GM23338 (cell line): Measurements from ENCODE around the gene PTPRA. TPM values are rescaled to one million over a fixed set of nuclear protein-coding genes. Genes with fewer than 3 reads are reported as not detected.

Experiments
- ATAC-seq: fragments of 200-7000 bp; cut with Tn5 transposase; 3 replicates; pipeline ENCODE4 v1.9.1; 2020
- DNase-seq: peaks from one replicate; pipeline ENCODE4 v3.0.0-alpha.2; 2015; ENCODE audit warnings: low spot score
- H2AFZ ChIP-seq: fragments of 200-600 bp; sonication (generic); 2 replicates; pipeline ENCODE4 v1.8.0; 2016; ENCODE audit warnings: antibody characterized with exemption, mild to moderate bottlenecking, moderate library complexity
- H3F3A ChIP-seq: fragments of 200-600 bp; sonication (generic); replicated peaks from 2 replicates; pipeline ENCODE4 v1.8.0; 2017; ENCODE audit warnings: antibody characterized with exemption, mixed run types, low read depth
- H3K27ac ChIP-seq: fragments of 200-600 bp; sonication (generic); 2 replicates; pipeline ENCODE4 v1.6.1; 2016; ENCODE audit warnings: low read depth
- H3K27me3 ChIP-seq: fragments of 200-600 bp; sonication (generic); 2 replicates; pipeline ENCODE4 v1.8.0; 2016; ENCODE audit warnings: mild to moderate bottlenecking, mixed run types, moderate library complexity; ENCODE audit not compliant: insufficient read depth
- H3K36me3 ChIP-seq: fragments of 200-600 bp; sonication (generic); 2 replicates; pipeline ENCODE4 v1.8.0; 2016; ENCODE audit warnings: mild to moderate bottlenecking; ENCODE audit not compliant: insufficient read depth
- H3K4me1 ChIP-seq: fragments of 200-600 bp; sonication (generic); 2 replicates; pipeline ENCODE4 v1.8.0; 2016; ENCODE audit warnings: mild to moderate bottlenecking, moderate library complexity; ENCODE audit not compliant: insufficient read depth
- H3K4me2 ChIP-seq: fragments of 200-600 bp; sonication (generic); 2 replicates; pipeline ENCODE4 v1.7.1; 2017; ENCODE audit warnings: mixed run types
- H3K4me3 ChIP-seq: fragments of 200-600 bp; sonication (generic); 2 replicates; pipeline ENCODE4 v1.6.1; 2016; ENCODE audit warnings: mixed run types
- H3K79me2 ChIP-seq: fragments of 200-600 bp; sonication (generic); replicated peaks from 2 replicates; pipeline ENCODE4 v1.8.0; 2017; ENCODE audit warnings: mild to moderate bottlenecking; ENCODE audit not compliant: insufficient read depth
- H3K9me2 ChIP-seq: fragments of 200-600 bp; sonication (generic); 2 replicates; pipeline ENCODE4 v1.8.0; 2017; ENCODE audit not compliant: insufficient read depth
- H4K20me1 ChIP-seq: fragments of 200-600 bp; sonication (generic); replicated peaks from 2 replicates; pipeline ENCODE4 v1.8.0; 2017; ENCODE audit warnings: mild to moderate bottlenecking; ENCODE audit not compliant: insufficient read depth
- H3K27ac Mint-ChIP-seq: 2 replicates; pipeline ENCODE4 v1.8.0; 2020; ENCODE audit warnings: inconsistent platforms, mild to moderate bottlenecking, moderate library complexity, mixed read lengths
- H3K27me3 Mint-ChIP-seq: 3 replicates; pipeline ENCODE4 v1.8.0; 2022; ENCODE audit warnings: low read depth, mild to moderate bottlenecking, moderate library complexity, mixed read lengths, inconsistent platforms; ENCODE audit not compliant: insufficient read depth, poor library complexity
- H3K36me3 Mint-ChIP-seq: 3 replicates; pipeline ENCODE4 v1.8.0; 2021; ENCODE audit warnings: low read depth, mild to moderate bottlenecking, inconsistent platforms, moderate library complexity, mixed read lengths
- H3K4me1 Mint-ChIP-seq: 3 replicates; pipeline ENCODE4 v1.8.0; 2020; ENCODE audit warnings: mild to moderate bottlenecking, inconsistent platforms, mixed read lengths
- H3K4me3 Mint-ChIP-seq: 3 replicates; pipeline ENCODE4 v1.8.0; 2021; ENCODE audit warnings: moderate library complexity, mild to moderate bottlenecking, inconsistent platforms, mixed read lengths
- H3K9me3 Mint-ChIP-seq: 3 replicates; pipeline ENCODE4 v1.8.0; 2020; ENCODE audit warnings: moderate library complexity, mild to moderate bottlenecking, inconsistent platforms, mixed read lengths
- ETS1 ChIP-seq: IDR thresholded peaks from 2 replicates; pipeline ENCODE4 v1.6.1; 2016; ENCODE audit warnings: antibody characterized with exemption
- EZH2phosphoT487 ChIP-seq: fragments of 200-600 bp; sonication (generic); IDR thresholded peaks from one replicate; pipeline ENCODE4 v1.8.1; 2018; ENCODE audit warnings: antibody characterized with exemption; ENCODE audit not compliant: unreplicated experiment
- JUNB ChIP-seq: IDR thresholded peaks from one replicate; pipeline ENCODE4 v1.6.1; 2016; ENCODE audit warnings: antibody characterized with exemption; ENCODE audit not compliant: unreplicated experiment
- POLR2AphosphoS5 ChIP-seq: IDR thresholded peaks from 2 replicates; pipeline ENCODE4 v1.6.1; 2016; ENCODE audit warnings: antibody characterized with exemption, low read depth
- ZNF114 ChIP-seq: fragments of 250-450 bp; sonication (Bioruptor Pico); IDR thresholded peaks from 2 replicates; pipeline ENCODE4 v1.5.0; 2020; ENCODE audit warnings: mild to moderate bottlenecking, moderate library complexity
- polyA plus RNA-seq: library from polyadenylated mRNA; unstranded; fragments of >200 nt; fragmentation: Nextera tagmentation; extraction: Ambion mirVana; gene quantifications from 2 replicates; pipeline ENCODE4 v1.2.1, GENCODE V29; 2016
- total RNA-seq: library from RNA; depleted of rRNA; stranded (reverse); fragments of >200 nt; shearing (Covaris generic); gene quantifications from 2 replicates; pipeline ENCODE4 v1.2.3, GENCODE V29; 2014
- TF ChIP-seq, protein P1 (sequence below): fragments of 250-450 bp; sonication (Bioruptor Pico); IDR thresholded peaks from 2 replicates; pipeline ENCODE4 v1.5.0; 2020; ENCODE audit warnings: mild to moderate bottlenecking, moderate library complexity
- TF ChIP-seq, protein P2 (sequence below), 2 experiments: fragments of 200-600 bp in 1 of 2; sonication (generic) in 1 of 2; conservative IDR thresholded peaks; 2 replicates each; pipeline versions ENCODE4 v1.5.1 to v1.6.1; 2016 to 2017; ENCODE audit warnings: antibody characterized with exemption in 2 of 2, low read depth in 2 of 2, mild to moderate bottlenecking in 2 of 2, moderate library complexity in 1 of 2

The PTPRA gene
- total and polyA plus RNA-seq, 2 experiments from 2014 or later: 37.8 to 39.3 TPM

DNA sequence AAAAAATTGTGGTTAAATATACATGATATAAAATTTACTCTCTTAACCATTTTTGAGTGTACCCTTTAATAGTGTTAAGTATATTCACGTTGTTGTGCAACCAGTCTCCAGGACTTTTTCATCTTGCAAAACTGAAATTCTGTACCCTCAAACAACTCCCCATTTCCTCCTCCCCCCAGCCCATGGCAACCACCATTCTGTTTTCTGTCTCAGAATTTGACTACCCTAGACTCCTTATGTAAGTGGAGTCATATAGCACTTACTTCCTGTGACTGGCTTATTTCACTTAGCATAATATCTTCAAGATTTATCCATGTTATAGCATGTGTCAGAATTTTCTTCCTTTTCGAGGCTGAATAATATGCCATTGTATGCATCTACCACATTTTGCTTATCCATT, 27.7 kb upstream of the PTPRA start:
- no peak for TF ChIP-seq ETS1
- no peak for TF ChIP-seq JUNB
- no peak for TF ChIP-seq POLR2AphosphoS5
- Histone ChIP-seq H3F3A (no peaks in the 10 kb centered on the region), H3K27me3 (peaks cover 8% of the 10 kb centered on the region; the same call in 1 of the 2 replicates), H3K27ac (no peak overlapping the region), H3K79me2 (no peaks in the 10 kb centered on the region), H3K36me3 (no peaks in the 10 kb centered on the region), H3K4me1 (no peaks in the 10 kb centered on the region), H2AFZ (no peak overlapping the region), H3K9me2 (no peaks in the 10 kb centered on the region), H4K20me1 (0 out of 2 replicates have a peak, but pooled peaks cover 3% of the 10 kb centered on the region), H3K4me3 (no peak overlapping the region), H3K4me2 (no peak overlapping the region)
- H3K36me3 Mint-ChIP-seq: no peaks in the 10 kb centered on the region
- H3K27ac Mint-ChIP-seq: no peak overlapping the region
- no peak overlapping the region for H3K4me3 Mint-ChIP-seq
- H3K4me1 Mint-ChIP-seq: peaks cover 3% of the 10 kb centered on the region; the same call in 1 of the 3 replicates
- H3K27me3 Mint-ChIP-seq: peaks cover 8% of the 10 kb centered on the region
- H3K9me3 Mint-ChIP-seq: no peaks in the 10 kb centered on the region; the same call in 2 of the 3 replicates
- ATAC-seq (no peak), DNase-seq (no peak)

- Histone ChIP-seq H3K27ac (no peak overlapping the region), H3K4me1 (no peaks in the 10 kb centered on the region), H3K4me2 (no peak overlapping the region), H4K20me1 (0 out of 2 replicates have a peak, but pooled peaks cover 3% of the 10 kb centered on the region), H3K27me3 (peaks cover 3% of the 10 kb centered on the region; the same call in 1 of the 2 replicates), H3F3A (no peaks in the 10 kb centered on the region), H3K9me2 (no peaks in the 10 kb centered on the region), H3K79me2 (no peaks in the 10 kb centered on the region), H3K4me3 (no peak overlapping the region), H2AFZ (no peak overlapping the region), H3K36me3 (no peaks in the 10 kb centered on the region)
- H3K4me1 Mint-ChIP-seq: no peaks in the 10 kb centered on the region
- H3K9me3 Mint-ChIP-seq: no peaks in the 10 kb centered on the region
- DNase-seq (no peak), ATAC-seq (no peak)
- no peak overlapping the region for H3K27ac Mint-ChIP-seq
- H3K36me3 Mint-ChIP-seq: no peaks in the 10 kb centered on the region
- no peak overlapping the region for H3K4me3 Mint-ChIP-seq
- peaks cover 9% of the 10 kb centered on the region for H3K27me3 Mint-ChIP-seq
- TF ChIP-seq, protein P1, sequence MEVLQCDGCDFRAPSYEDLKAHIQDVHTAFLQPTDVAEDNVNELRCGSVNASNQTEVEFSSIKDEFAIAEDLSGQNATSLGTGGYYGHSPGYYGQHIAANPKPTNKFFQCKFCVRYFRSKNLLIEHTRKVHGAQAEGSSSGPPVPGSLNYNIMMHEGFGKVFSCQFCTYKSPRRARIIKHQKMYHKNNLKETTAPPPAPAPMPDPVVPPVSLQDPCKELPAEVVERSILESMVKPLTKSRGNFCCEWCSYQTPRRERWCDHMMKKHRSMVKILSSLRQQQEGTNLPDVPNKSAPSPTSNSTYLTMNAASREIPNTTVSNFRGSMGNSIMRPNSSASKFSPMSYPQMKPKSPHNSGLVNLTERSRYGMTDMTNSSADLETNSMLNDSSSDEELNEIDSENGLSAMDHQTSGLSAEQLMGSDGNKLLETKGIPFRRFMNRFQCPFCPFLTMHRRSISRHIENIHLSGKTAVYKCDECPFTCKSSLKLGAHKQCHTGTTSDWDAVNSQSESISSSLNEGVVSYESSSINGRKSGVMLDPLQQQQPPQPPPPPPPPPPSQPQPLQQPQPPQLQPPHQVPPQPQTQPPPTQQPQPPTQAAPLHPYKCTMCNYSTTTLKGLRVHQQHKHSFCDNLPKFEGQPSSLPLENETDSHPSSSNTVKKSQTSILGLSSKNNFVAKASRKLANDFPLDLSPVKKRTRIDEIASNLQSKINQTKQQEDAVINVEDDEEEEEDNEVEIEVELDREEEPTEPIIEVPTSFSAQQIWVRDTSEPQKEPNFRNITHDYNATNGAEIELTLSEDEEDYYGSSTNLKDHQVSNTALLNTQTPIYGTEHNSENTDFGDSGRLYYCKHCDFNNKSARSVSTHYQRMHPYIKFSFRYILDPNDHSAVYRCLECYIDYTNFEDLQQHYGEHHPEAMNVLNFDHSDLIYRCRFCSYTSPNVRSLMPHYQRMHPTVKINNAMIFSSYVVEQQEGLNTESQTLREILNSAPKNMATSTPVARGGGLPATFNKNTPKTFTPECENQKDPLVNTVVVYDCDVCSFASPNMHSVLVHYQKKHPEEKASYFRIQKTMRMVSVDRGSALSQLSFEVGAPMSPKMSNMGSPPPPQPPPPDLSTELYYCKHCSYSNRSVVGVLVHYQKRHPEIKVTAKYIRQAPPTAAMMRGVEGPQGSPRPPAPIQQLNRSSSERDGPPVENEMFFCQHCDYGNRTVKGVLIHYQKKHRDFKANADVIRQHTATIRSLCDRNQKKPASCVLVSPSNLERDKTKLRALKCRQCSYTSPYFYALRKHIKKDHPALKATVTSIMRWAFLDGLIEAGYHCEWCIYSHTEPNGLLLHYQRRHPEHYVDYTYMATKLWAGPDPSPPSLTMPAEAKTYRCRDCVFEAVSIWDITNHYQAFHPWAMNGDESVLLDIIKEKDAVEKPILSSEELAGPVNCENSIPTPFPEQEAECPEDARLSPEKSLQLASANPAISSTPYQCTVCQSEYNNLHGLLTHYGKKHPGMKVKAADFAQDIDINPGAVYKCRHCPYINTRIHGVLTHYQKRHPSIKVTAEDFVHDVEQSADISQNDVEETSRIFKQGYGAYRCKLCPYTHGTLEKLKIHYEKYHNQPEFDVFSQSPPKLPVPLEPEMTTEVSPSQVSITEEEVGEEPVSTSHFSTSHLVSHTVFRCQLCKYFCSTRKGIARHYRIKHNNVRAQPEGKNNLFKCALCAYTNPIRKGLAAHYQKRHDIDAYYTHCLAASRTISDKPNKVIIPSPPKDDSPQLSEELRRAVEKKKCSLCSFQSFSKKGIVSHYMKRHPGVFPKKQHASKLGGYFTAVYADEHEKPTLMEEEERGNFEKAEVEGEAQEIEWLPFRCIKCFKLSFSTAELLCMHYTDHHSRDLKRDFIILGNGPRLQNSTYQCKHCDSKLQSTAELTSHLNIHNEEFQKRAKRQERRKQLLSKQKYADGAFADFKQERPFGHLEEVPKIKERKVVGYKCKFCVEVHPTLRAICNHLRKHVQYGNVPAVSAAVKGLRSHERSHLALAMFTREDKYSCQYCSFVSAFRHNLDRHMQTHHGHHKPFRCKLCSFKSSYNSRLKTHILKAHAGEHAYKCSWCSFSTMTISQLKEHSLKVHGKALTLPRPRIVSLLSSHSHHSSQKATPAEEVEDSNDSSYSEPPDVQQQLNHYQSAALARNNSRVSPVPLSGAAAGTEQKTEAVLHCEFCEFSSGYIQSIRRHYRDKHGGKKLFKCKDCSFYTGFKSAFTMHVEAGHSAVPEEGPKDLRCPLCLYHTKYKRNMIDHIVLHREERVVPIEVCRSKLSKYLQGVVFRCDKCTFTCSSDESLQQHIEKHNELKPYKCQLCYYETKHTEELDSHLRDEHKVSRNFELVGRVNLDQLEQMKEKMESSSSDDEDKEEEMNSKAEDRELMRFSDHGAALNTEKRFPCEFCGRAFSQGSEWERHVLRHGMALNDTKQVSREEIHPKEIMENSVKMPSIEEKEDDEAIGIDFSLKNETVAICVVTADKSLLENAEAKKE (CRISPR knock-in tag): no peak
- TF ChIP-seq ZNF114 (no peak), EZH2phosphoT487 (no peak), ETS1 (no peak), POLR2AphosphoS5 (no peak)
- TF ChIP-seq, protein P2, sequence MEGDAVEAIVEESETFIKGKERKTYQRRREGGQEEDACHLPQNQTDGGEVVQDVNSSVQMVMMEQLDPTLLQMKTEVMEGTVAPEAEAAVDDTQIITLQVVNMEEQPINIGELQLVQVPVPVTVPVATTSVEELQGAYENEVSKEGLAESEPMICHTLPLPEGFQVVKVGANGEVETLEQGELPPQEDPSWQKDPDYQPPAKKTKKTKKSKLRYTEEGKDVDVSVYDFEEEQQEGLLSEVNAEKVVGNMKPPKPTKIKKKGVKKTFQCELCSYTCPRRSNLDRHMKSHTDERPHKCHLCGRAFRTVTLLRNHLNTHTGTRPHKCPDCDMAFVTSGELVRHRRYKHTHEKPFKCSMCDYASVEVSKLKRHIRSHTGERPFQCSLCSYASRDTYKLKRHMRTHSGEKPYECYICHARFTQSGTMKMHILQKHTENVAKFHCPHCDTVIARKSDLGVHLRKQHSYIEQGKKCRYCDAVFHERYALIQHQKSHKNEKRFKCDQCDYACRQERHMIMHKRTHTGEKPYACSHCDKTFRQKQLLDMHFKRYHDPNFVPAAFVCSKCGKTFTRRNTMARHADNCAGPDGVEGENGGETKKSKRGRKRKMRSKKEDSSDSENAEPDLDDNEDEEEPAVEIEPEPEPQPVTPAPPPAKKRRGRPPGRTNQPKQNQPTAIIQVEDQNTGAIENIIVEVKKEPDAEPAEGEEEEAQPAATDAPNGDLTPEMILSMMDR (conservative IDR thresholded peaks at IDR 0.05; ENCODE audit: low read depth in 2 of 2): no peak
Measured at GRCh38 chr20:2846698-2847097, 26.6 kb upstream of the PTPRA start.
